NCI-H82 (cell line): ENCODE data around the gene BCAT1.
"Not testable (repeated sequence)": the region's sequence is repeated elsewhere in the genome, so short reads cannot be mapped to it uniquely, and the experiment has no call there.

Experiments
- DNase-seq: peaks from one replicate; lab custom pipeline; 2025; lab: John Stamatoyannopoulos, UW

Gene BCAT1

DNA sequence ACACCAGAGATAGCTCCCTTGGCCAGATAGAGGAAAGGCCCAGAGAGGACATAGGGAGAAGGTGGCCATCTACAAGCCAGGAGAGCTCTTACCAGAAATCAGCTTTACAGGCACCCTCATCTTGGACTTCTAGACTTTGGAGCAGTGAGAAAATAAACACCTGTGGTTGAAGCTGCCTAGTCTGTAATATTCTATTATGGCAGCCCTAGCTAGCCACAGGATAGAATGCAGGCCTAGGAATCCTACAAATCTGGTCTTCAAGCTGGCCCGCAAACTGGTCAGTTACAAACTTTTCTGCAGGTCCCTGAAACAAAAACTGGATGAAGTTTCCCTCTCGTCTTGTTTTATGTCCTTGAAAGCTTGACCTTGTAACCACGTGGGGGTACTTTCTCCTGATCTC is 92.4 kb downstream of the BCAT1 start:
- no peak for DNase-seq

DNA sequence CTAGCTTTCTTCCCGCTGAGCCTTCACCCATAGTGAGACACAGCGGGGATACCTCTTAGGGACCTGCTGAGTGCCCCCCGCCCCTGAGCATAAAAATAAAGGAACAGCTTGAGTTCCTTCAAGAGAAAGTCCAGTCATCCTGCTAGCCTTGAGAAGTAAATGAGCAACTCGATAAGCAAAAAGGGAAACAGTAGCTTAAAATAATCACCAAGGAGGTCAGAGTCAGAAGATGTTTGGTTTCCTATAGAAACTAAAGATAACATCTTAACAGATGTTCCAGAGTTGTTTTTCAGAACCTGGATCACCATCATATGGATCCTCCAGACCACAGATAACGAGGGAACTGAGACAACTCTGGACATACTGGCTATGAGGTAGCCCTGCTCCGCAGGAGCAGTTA is 94.0 kb downstream of the BCAT1 start:
- no peak for DNase-seq

DNA sequence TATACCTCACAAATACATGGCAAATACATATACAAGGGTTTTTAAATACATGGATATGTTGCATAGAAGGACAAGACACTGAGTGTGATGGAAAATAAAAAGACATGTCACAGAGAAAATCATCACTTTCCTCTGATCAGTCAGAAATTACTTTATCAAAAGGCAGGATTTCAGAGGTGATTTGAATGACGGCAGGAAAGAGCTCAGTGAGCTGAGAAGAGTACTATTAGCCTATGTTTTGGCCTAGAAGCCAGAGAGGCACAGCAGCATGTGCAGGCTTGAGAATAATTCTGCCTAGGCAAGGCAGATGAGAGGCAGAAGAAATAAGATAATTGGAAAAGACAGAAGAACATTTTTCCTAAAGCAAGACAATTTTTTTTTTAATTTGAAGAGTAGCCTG is 94.9 kb downstream of the BCAT1 start:
- no peak for DNase-seq

DNA sequence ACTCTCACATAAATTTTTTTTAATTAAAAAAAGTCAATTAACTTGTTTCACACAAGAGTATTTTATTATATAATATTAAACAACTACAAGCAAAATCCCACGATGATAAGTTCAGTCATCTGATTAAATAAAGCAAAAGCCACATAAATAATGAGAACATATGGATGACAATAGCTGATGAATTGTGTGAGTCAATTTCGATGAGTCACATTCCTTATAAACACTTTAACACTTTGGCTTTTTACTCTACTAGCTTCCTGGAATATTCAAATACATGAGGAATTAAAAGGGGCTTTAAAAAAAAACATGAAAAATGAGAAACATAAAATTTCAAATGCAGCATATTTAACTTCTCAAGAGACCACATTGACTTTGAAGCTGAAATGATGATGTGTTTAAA is 95.3 kb downstream of the BCAT1 start:
- DNase-seq: no peak

DNA sequence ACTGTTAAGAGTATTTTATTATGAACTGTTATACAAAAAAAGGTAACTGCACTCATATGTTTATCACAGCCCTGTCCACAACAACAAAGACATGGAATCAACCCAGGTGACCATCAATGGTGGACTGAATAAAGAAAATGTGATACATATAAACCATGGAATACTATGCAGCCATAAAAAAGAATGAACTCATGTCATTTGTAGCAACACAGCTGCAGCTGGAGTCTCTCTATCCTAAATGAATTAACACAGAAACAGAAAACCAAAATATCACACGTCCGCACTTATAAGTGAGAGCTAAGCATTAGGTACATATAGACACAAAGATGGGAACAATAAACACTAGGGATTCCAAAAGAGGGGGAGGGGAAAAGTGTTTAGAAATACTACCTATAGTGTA is 95.8 kb downstream of the BCAT1 start:
- DNase-seq: no peak

DNA sequence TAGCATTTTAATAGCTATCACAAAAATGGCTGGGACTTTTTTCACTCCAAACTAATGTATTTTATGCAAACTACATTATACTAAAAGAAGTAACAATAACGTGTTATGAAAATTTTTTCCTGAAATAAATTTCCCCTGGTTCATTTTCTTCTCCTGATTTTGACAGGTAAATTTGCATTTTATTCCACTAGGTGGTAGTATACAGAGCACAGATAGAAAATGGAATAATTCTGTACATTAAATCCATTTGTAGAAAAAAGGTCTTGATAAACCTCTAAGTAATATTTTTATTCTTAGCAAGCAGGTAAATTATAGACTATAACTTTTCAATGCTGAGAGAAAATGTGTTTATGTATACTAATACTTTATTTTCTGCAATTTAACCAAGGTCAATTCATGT is 96.5 kb downstream of the BCAT1 start:
- DNase-seq: peak; percentile 22

DNA sequence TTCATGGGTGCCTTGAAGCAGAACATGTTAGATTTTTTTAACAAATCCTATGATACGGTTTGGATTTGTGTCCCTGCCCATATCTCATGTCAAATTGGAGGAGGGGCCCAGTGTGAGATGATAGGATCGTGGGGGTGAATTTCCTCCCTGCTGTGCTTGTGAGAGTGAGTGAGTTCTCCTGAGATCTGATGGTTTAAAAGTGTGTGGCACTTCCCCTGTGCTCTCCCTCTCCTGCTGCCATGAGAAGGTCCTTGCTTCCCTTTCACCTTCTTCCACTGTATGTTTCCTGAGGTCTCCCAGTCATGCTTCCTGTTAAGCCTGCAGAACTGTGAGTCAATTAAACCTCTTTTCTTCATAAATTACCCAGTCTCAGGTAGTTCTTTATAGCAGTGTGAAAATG is 97.0 kb downstream of the BCAT1 start:
- DNase-seq: not testable (repeated sequence)

DNA sequence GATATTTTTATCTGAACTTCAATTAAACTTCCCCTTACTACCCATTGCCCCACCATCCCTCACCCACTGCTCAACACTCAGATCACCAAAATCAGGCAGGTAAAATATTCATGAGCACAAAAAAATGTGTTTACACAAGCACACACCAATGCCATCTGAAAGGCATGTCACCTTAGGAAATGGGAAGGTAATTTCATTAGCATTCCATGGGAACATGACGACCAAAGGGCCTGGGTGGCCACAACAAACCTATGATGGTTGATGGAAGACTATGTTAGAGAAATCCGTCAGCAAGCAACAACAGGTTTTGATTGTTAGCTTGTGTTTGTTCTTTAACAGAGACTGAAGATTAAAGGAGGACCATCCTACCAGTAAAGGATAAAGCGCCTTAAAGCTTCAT is 97.6 kb downstream of the BCAT1 start:
- no peak for DNase-seq

DNA sequence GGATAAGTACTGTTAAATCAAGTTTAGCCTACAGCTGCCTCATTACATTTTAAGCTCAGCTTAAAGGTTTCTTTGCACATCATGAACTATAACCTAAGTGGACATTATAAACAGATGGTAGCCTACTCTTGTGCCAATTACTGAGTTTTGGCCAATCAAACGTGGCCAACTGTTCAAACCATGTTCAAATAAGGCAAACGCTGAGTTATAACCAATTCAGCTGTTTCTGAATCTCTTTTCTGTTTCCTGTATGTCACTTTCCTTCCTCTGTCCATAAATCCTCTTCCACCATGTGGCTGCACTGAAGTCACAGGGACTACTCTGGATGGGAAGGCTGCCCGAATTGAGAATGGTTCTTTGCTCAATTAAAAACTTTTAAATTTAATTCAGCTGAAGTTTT is 98.4 kb downstream of the BCAT1 start:
- peak; percentile 12 for DNase-seq

DNA sequence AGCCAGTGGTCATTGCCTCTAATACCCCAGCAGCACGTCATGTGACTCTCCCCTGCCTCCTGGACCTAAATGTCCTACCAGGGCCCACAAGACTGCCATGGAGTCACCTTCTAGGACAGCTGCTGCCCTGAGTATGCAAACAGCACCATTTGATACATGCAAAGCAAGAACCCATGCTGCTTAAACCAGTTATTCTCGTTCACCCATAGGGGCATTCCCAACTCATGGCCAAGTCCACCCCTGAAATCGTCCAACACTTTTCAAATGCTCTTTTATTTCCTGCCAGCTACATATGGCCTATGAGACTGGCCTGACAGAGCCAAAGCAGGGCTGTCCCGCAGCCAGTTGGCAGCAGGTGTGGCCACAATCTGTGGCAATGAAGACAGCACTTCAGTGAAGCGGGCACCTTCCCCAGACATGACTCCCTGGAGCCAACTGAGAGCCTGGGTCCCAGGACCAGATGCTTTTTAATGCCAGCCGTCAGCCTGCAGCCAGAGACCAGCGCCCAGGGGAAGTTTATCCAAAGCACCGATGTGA is 99.9 kb downstream of the BCAT1 start:
- no peak for DNase-seq

DNA sequence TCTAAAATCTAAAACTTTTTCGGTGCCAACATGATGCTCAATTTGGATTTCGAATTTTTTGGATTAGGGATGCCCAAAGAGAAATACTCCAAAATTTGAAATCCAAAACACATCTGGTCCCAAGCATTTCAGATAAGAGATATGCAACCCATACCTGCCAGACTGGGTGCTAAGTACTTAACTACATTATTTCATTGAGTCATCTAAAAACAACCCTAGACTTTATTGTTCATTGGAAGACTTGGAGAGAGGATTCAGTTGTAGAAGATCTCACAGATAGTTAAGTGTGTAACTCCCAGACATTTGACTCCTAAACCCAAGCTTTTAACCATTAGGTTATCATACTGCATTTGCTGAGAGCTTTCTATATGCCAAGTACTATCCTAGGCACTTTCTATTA is 102.2 kb downstream of the BCAT1 start:
- no peak for DNase-seq

DNA sequence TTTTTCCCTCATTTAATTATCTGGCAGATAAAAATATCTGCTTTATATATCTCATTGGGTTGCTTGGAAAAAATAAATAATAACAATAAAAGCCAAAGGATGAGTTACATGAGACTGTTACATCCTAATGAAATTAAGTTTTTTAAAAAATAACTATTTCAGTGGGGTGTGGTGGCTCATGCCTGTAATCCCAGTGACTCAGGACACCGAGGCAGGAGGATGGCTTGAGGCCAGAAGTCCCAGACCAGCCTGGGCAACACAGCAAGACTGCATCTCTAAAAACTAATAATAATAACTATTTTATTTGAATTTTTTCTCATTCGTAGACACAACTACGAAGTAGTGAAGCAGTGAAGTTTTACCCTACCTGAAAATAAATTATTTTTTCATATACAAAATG is 103.3 kb downstream of the BCAT1 start:
- no peak for DNase-seq

DNA sequence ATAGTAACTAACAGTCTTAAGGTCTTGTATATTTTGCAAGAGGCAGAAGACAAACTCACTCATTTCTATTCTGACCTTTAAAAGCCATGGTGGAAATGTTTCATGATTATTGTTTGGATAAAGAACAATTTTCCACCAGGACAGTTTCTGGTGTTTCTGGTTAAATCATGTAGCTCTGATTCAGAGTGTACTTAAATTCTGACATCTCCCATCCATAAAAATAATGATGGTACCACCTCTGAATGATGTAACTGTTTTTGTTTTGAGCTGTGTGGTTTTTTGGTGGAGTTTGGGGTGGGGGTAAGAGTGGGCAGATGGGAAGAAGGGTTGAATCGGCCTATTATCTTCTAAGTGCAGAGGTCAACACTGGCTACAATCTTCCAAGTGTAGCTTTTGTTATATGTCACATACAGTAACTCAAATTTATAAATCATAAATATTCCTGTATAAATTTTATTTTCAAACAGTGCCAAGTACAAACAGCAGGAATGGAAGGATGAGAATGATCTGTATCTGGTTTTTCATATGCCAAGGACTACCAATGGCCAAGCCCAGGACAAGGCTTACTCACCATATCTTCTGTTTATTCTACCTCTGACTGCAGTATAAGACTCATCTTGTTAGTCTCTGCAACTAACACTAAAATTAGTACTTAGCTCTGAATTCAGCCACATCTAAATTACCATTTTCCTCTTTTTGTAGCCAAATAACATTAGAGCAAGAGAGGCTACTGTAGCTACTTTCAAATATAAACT is 108.7 kb downstream of the BCAT1 start:
- DNase-seq: no peak

DNA sequence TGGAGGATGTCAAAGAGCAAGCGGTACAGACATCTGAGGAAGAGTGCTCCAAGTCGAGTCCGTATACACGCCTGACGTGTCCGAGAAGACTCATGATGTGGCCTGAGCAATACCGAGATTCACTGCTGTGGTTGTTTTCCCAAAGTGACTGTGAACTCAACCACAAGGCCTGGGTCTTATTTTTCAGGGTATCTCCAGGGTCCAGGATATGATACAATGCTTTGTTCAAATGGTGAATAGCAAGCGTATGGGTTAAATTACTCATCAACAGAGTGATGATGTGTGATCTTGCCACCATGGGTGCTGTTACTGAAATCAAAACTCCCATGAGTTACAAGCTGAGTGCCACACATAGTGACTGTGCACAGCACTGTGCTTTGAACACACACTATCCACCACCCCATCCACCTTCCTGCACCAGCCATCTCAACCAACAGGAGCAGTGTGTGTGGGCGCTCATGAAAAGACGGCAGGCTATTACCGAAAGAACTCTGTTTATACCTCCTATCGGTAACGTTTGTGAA is 109.6 kb downstream of the BCAT1 start:
- no peak for DNase-seq

DNA sequence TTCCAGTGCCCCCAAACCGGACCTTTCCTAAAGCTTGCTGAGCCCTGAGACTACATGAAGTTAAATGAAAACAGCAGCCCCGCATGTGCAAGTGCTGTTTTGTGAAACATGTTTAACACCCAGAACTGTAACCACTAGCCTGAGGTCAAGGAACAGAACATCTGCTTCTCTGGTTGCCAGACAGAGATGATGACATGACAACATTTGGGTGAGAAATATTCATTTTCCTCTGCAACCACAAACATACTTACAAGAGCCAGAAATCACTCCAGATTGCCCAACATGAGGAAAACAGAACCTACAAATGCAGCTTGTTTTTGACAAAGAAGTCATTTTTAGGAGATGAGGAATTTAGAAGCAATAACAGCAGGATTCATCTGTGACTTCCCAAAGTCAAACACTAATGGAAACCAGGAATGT is 110.4 kb downstream of the BCAT1 start:
- no peak for DNase-seq

DNA sequence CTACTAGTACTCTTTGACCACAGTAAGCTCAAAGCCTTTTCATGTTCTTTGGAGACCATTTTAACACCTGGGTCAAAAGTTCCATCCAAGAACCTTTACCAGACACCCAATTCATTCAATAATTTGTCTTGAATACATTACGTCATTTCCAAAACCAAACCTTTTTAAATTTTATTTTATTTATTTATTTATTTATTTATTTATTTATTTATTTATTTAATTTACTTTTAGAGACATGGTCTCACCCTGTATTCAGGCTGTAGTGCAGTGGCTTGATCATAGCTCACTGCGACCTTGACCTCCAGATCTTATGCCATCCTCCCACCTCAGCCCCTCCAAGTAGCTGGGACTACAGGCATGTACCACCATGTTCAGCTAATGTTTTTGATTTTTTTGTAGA is 113.5 kb downstream of the BCAT1 start:
- no peak for DNase-seq

DNA sequence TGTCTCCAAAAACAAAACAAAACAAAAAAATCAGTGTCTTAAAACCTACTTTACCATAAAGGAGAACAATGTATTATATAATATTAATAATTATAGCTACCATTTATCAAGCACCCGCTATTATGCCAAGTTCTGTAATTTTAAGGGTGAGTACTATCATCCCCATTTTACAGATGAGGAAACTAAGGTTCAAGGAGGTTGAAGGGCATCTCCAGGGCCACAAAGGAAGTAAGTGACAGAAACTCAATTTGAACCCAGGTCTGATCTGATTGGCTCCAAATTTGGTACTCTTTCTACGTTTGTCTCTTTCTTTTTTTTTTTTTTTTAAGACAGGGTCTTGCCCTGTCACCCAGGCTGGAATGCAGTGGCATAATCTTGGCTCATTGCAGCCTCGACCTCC is 115.4 kb downstream of the BCAT1 start:
- DNase-seq: no peak

DNA sequence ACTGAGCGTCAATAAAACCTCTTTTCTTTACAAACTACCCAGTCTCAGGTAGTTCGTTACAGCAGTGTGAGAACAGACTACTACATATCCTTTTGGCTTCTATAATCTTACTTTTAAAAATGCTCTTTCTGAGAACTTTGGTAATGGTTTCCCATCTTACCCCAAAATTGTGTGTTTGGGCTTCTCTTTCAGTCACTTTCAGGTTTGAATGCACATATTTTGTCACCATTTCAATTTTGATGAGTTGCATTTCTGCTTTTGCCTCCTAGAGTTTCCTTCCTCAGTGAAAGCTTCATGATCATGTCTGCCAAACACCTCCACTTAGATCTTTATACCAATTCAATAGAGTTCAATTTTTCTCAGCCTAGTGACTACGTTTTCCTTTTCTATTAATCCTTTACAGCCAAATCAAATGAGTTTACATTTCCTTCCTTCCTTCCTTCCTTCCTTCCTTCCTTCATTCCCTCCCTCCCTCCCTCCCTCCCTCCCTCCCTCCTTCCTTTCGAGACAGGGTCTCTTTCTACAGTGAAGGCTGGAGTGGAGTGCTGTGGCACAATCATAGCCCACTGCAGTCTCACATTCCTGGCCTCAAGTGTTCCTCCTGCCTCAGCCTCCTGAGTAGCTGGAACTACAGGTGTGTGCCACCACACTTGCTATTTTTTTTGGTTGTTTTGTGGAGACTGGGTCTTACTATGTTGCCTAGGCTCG is 124.9 kb downstream of the BCAT1 start:
- DNase-seq: no peak

DNA sequence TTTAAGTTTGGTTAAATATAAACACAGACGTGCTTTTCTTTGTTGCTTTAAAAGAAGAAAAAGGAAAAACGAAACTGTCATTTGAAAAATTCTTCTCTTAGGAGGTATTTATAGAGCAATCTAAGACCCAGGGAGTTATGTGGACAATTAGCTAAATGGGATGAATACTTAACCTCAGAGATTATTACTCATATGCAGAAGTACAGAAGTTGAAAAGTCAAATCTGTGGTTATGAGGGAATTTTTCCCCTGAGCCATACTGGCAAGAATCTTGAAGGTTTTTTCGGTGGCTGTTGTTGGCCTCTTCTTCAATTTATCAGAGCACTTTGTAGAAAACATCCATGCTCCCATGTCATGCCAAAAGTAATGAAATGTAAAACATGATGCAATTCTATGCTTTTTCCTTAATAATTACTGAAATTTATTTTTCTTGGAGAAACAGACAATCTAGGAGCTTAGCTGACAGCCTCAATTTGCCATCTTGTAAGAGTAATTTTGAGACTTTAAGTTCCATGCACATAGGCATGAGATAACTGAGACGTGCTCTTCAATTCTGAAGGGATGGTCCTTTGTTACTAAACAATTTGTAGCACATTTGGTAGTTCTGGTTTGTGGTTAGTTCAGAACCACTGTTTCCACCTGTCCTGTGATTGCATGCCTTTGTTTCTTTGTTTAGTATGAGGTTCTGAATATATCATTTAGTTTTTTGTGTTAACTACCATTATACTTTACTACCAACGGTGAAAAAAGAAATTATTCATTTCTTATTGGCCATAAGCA is 126.6 kb downstream of the BCAT1 start:
- DNase-seq: no peak

DNA sequence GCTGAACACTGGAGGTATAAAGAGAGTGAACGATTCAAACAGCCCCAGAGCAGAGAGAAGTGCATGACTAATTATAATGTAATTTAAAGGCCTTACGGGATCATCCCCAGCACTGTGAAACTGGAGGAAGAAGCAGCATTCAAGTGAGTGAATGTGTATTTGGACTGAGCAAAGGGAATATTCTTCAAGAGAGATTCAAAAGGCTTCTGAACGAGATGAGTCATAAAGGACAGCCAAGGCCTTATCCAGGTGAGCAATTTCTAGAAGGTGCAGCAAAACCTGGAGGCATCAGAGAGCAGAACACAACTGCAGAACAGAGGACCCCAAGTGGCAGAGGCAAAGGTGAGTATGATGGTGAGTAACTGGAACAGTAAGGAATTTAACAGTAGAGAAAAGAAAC is 127.2 kb downstream of the BCAT1 start:
- no peak for DNase-seq

DNA sequence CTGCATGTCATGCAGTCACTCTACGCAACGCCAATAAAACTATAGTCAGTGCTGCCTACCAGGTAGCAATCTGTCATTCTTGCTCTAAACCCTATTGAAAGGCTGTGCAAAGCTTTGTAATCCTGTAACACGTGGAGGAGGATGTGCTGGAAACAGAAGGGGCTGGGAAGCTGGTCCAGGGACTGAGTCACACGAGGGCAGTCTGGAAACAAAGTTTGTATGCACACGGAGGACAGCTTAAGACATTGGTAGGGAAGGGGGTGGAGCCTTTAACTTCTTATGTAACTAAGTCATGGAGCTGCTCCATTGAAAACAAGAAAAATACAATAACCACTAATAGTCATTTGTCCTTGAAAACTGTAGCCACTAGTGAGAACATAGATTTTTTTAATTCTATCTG is 128.0 kb downstream of the BCAT1 start:
- peak; percentile 93 for DNase-seq

DNA sequence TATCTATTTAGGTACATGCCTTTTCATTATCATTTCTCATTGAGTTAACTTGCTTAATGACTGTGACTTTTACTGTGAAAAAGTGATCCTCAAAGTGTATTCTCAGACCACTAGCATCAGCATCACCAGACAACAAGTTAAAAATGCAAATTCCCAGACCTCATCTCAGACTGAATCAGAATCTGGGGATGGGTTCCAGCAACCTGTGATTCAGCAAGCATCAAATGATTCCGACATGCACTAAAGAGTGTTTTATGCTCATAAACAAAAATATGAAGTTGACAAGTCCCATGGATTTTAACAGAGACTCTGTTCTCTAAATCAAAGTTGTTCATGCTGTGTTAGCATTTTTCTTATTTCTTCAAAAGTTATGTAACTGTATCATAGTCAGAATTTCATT is 130.6 kb downstream of the BCAT1 start:
- no peak for DNase-seq

DNA sequence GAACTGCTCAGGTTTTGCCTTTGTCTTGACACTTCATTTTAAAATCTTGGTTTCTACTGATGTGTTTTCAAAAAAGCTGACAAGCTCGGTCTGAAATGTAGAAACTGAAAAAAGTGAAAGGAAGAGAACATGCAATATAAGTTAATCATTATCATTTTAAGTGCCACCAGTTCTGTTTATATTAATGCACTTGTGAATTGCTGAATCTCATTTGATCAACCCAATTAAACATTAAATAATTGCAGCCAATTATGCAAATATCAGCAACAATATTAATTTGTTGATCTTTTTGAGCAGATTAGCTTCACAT is 133.8 kb downstream of the BCAT1 start:
- no peak for DNase-seq
